Peyer's patch (tissue), 4 donors: ENCODE results near the gene LLCFC1. TPM values are rescaled to one million over a fixed set of nuclear protein-coding genes. Genes with fewer than 3 reads are reported as not detected.

Source experiments
- DNase-seq, 3 donors: peaks; one replicate each; pipeline ENCODE4 v3.0.0-alpha.2; 2017 to 2019
- H3K27ac ChIP-seq, 4 donors: fragments of 200-600 bp; sonication (generic); one replicate each; pipeline ENCODE4 v1.5.1; 2016 to 2019
- H3K27me3 ChIP-seq, 2 donors: fragments of 200-600 bp; sonication (generic); one replicate each; pipeline ENCODE4 v1.5.1; 2019
- H3K36me3 ChIP-seq, 3 donors: fragments of 200-600 bp; sonication (generic); one replicate each; pipeline ENCODE4 v1.5.1; 2016 to 2019
- H3K4me1 ChIP-seq, 4 donors: fragments of 200-600 bp; sonication (generic); one replicate each; pipeline ENCODE4 v1.5.1; 2016 to 2019
- H3K4me3 ChIP-seq, 4 donors: fragments of 200-600 bp; sonication (generic); 1 replicate in 3 of 4; 2 replicates in 1 of 4; pipeline ENCODE4 v1.5.1; 2016 to 2019; ENCODE audit warnings: mild to moderate bottlenecking in 1 of 4
- H3K9me3 ChIP-seq, 4 donors: fragments of 200-600 bp; sonication (generic); one replicate each; pipeline ENCODE4 v1.5.1; 2016 to 2019; ENCODE audit warnings: mild to moderate bottlenecking in 1 of 4
- POLR2A ChIP-seq, 2 donors: fragments of 450-650 bp; IDR thresholded peaks; one replicate each; pipeline ENCODE4 v1.5.1; 2017; ENCODE audit warnings: antibody characterized with exemption in 2 of 2, mild to moderate bottlenecking in 2 of 2, moderate library complexity in 2 of 2
- total RNA-seq, 4 donors: library from RNA; depleted of rRNA; stranded (reverse); fragments of >200 nt; gene quantifications; one replicate each; pipeline ENCODE4 v1.1.0, GENCODE V29; 2016
- TF ChIP-seq, protein P1 (sequence below), 6 experiments: fragments of 450-650 bp in 4 of 6; fragments of 200-600 bp in 2 of 6; sonication (generic) in 1 of 6; IDR thresholded peaks; one replicate each; pipeline ENCODE4 v1.5.1; 2017 to 2019; ENCODE audit warnings: antibody characterized with exemption in 6 of 6, mild to moderate bottlenecking in 3 of 6, moderate library complexity in 1 of 6

LLCFC1 gene
- total RNA-seq, 4 donors from 2014 or later, result not detected

DNA sequence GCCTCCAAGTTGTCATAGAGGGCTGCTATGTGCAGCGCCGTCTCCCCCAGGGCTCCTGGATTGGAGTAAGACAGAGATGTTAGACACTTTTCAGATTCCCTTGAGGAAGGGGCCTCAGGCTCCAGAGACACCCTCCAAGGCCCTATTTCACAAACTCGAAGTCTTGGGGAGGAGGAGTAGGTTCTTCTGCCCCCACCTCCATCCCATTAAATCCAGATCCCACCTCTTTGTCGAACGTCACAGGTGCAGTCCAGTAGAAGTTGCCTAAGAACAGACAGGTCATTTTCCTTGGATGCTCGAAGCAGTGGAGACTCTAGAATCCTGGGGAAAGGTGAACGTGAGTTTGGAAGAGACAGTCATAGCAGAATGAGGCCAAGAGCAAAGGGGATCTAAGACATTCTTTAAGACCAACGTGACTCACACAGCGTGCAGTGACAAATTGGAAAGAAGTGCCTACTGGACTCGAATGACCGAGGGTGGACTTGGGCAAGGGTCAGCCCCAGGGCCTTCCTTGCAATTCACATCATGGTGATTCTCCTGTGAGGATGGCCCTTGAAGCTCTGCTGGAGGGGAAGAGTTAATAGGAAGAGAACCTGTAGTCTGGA is 9.1 kb upstream of the LLCFC1 start:
- Histone ChIP-seq H3K27me3 (no peaks in the 10 kb centered on the region), H3K4me3 (no peak overlapping the region), H3K27ac (no peak overlapping the region), H3K4me1 (no peaks in the 10 kb centered on the region), H3K36me3 (no peaks in the 10 kb centered on the region), H3K9me3 (no peaks in the 10 kb centered on the region)
- DNase-seq, result no peak
- TF ChIP-seq, protein P1, sequence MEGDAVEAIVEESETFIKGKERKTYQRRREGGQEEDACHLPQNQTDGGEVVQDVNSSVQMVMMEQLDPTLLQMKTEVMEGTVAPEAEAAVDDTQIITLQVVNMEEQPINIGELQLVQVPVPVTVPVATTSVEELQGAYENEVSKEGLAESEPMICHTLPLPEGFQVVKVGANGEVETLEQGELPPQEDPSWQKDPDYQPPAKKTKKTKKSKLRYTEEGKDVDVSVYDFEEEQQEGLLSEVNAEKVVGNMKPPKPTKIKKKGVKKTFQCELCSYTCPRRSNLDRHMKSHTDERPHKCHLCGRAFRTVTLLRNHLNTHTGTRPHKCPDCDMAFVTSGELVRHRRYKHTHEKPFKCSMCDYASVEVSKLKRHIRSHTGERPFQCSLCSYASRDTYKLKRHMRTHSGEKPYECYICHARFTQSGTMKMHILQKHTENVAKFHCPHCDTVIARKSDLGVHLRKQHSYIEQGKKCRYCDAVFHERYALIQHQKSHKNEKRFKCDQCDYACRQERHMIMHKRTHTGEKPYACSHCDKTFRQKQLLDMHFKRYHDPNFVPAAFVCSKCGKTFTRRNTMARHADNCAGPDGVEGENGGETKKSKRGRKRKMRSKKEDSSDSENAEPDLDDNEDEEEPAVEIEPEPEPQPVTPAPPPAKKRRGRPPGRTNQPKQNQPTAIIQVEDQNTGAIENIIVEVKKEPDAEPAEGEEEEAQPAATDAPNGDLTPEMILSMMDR (IDR thresholded peaks at IDR 0.05), result no peak
- TF ChIP-seq POLR2A (IDR thresholded peaks at IDR 0.05), result no peak

- Histone ChIP-seq H3K27me3 (no peaks in the 10 kb centered on the region), H3K27ac (no peak overlapping the region), H3K4me1 (no peaks in the 10 kb centered on the region), H3K9me3 (no peaks in the 10 kb centered on the region), H3K4me3 (no peak overlapping the region), H3K36me3 (no peaks in the 10 kb centered on the region)
- DNase-seq, result no peak
- TF ChIP-seq, protein P1 (IDR thresholded peaks at IDR 0.05), result no peak
- TF ChIP-seq POLR2A (IDR thresholded peaks at IDR 0.05), result no peak
Measured at GRCh38 chr7:142932386-142933091, 6.7 kb upstream of the LLCFC1 start.

DNA sequence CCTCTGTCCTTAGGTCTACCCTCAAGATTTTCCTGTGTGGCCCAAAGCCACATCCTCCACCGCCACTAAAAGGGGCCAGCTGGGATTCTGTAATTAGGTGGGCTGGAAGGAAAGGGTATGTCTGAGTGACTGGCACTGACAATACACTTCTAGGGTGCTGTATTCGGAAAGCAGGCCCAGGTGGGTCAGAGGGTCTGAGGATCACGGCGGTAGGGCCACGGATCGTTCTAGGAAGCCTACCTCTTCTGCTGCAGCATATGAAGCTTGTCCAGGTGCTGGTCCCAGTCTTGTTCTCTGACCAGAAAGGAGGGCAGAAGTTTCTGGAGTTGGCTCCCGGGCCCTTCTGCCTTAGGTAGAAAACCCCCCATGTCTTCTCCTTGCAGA is 6.2 kb upstream of the LLCFC1 start:
- no peaks in the 10 kb centered on the region for H3K27me3 ChIP-seq
- no peaks in the 10 kb centered on the region for H3K4me1 ChIP-seq
- no peak overlapping the region for H3K4me3 ChIP-seq
- H3K9me3 ChIP-seq, result no peaks in the 10 kb centered on the region
- TF ChIP-seq, protein P1 (IDR thresholded peaks at IDR 0.05), result no peak
- TF ChIP-seq POLR2A (IDR thresholded peaks at IDR 0.05), result no peak
- H3K36me3 ChIP-seq, result no peaks in the 10 kb centered on the region
- no peak for DNase-seq
- H3K27ac ChIP-seq, result no peak overlapping the region

DNA sequence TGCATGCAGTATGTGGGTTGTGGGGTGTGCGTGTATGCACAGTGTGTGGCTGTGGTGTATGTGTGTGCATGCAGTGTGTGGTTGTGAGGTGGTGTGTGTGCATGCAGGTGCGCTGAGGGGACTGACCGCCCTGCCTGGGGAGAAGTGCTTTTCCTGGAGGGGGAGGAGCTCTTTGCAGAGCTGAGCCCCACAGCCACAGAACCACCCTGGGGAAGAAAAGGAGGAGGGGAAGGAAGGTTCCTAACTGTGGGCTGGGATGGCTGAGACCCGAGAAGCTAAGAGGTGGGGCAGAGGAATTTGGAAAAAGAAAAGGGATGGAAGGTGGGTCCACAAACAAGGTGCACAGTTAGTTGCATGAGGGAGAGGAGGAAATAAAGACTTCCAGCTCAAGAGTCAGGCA is 5.7 kb upstream of the LLCFC1 start, which contains the start of gene TRPV5:
Gene TRPV5, minus strand, starts transcription at position 123 of the 400 bp plus-strand sequence. CDS start 287 bp downstream, outside the sequence.
- DNase-seq, result no peak

GRCh38 chr7:142934056-142934455 is 5.2 kb upstream of the LLCFC1 start:
- Histone ChIP-seq H3K9me3 (no peaks in the 10 kb centered on the region), H3K4me1 (no peaks in the 10 kb centered on the region), H3K27ac (no peak overlapping the region), H3K27me3 (no peaks in the 10 kb centered on the region), H3K4me3 (no peak overlapping the region), H3K36me3 (no peaks in the 10 kb centered on the region)
- TF ChIP-seq POLR2A (IDR thresholded peaks at IDR 0.05), result no peak
- TF ChIP-seq, protein P1 (IDR thresholded peaks at IDR 0.05), result no peak
- DNase-seq, result no peak

More for the DNA sequence above, 5.7 kb upstream of the LLCFC1 start, which contains the start of gene TRPV5:
- TF ChIP-seq, protein P1 (IDR thresholded peaks at IDR 0.05), result no peak
- no peak for TF ChIP-seq POLR2A (IDR thresholded peaks at IDR 0.05)
- Histone ChIP-seq H3K4me1 (no peaks in the 10 kb centered on the region), H3K4me3 (no peak within 1 kb of the TSS), H3K36me3 (no peaks in the 10 kb centered on the region), H3K27ac (no peak within 1 kb of the TSS), H3K27me3 (no peaks in the 10 kb centered on the region), H3K9me3 (no peaks in the 10 kb centered on the region)
